ENCODE measurements around the gene AMIGO1. TPM values are rescaled to one million over a fixed set of nuclear protein-coding genes. Genes with fewer than 3 reads are reported as not detected.

The AMIGO1 gene
- total RNA-seq, 2 experiments from 2014 or later = 1.8 to 2.0 TPM

- DNase-seq = peak; percentile 96
- H3K27ac Mint-ChIP-seq = peak within 1 kb of the TSS; percentile 96
- no peaks in the 10 kb centered on the region for H3K9me3 Mint-ChIP-seq (ENCODE audit: low read depth)
- ChIA-PET CTCF (interaction anchor here (0.5 to 3.6 kb wide), 18 partner anchors 9 to 1298 kb away, joined by 3 to 26 read pairs (median 4); partner anchors contain the start of gene CYB561D1), POLR2A (interaction anchor here (0.6 to 1.7 kb wide), 5 partner anchors 9 to 201 kb away, joined by 3 to 8 read pairs (median 3); partner anchors contain the start of genes CYB561D1 and PSRC1)
- intact Hi-C loops (cut with DNase I, micrococcal nuclease) = loop anchor here (1.0 to 5.0 kb wide), 14 partner anchors 10 to 855 kb away; partner anchors contain the start of genes PSMA5 (in 2 of the 2), AHCYL1 (in 1 of the 2), AMIGO1 (in 1 of the 2) and CELSR2 (in 1 of the 2)
- peaks cover 9% of the 10 kb centered on the region for H3K36me3 Mint-ChIP-seq (ENCODE audit: low read depth)
- no peaks in the 10 kb centered on the region for H3K27me3 Mint-ChIP-seq
- peak within 1 kb of the TSS; percentile 88 for H3K4me3 Mint-ChIP-seq
- ATAC-seq = peak; percentile 79
- H3K4me1 Mint-ChIP-seq = peaks cover 33% of the 10 kb centered on the region
Observed at GRCh38 chr1:109483672-109484518, 25.6 kb downstream of the AMIGO1 start, which contains the start of gene ATXN7L2. Gene ATXN7L2 (plus strand): TSS chr1:109483905. CDS start chr1:109483954, 49 bp downstream.

- Mint-ChIP-seq H3K4me1 (peaks cover 33% of the 10 kb centered on the region), H3K27me3 (peaks cover 2% of the 10 kb centered on the region), H3K36me3 (ENCODE audit: low read depth) (peaks cover 9% of the 10 kb centered on the region), H3K9me3 (ENCODE audit: low read depth) (no peaks in the 10 kb centered on the region), H3K27ac (peak overlapping the region; percentile 89), H3K4me3 (peak overlapping the region; percentile 88)
- ATAC-seq (peak; percentile 47), DNase-seq (peak; percentile 60)
- intact Hi-C loops (cut with DNase I, micrococcal nuclease) = loop anchor here (1.0 to 5.0 kb wide), 12 partner anchors 11 to 856 kb away; partner anchors contain the start of genes PSMA5 (in 2 of the 2), AHCYL1 (in 1 of the 2), AMIGO1 (in 1 of the 2) and CYB561D1 (in 1 of the 2)
- CTCF ChIA-PET = interaction anchor here (0.5 to 3.6 kb wide), 21 partner anchors 7 to 1299 kb away, joined by 3 to 26 read pairs (median 4); partner anchors contain the start of gene CYB561D1
- POLR2A ChIA-PET = interaction anchor here (0.6 to 1.7 kb wide), 6 partner anchors 10 to 200 kb away, joined by 3 to 8 read pairs (median 3); partner anchors contain the start of genes CYB561D1 and PSRC1
Observed at GRCh38 chr1:109482791-109483671, 26.5 kb downstream of the AMIGO1 start.

- H3K36me3 Mint-ChIP-seq (ENCODE audit: low read depth) = peaks cover 6% of the 10 kb centered on the region
- peaks cover 2% of the 10 kb centered on the region for H3K27me3 Mint-ChIP-seq
- H3K9me3 Mint-ChIP-seq (ENCODE audit: low read depth) = no peaks in the 10 kb centered on the region
- peaks cover 33% of the 10 kb centered on the region for H3K4me1 Mint-ChIP-seq
- no peak overlapping the region for H3K27ac Mint-ChIP-seq
- DNase-seq (no peak), ATAC-seq (no peak)
- ChIA-PET CTCF (interaction anchor here (1.1 to 2.9 kb wide), 7 partner anchors 8 to 82 kb away, joined by 4 to 26 read pairs (median 7); partner anchors contain the start of gene CYB561D1), POLR2A (interaction anchor here (1.1 kb wide), 1 partner anchor 54 kb away, joined by 3 read pairs; no protein-coding TSS in a partner anchor)
- intact Hi-C loops (cut with DNase I, micrococcal nuclease) = loop anchor here (2.0 to 5.0 kb wide), 5 partner anchors 140 to 735 kb away; partner anchors contain the start of genes STXBP3 (in 1 of the 2), TMEM167B (in 1 of the 2) and WDR47 (in 1 of the 2)
- no peak overlapping the region for H3K4me3 Mint-ChIP-seq
Observed at GRCh38 chr1:109482242-109482641, 27.3 kb downstream of the AMIGO1 start.

- no peak for DNase-seq
- peaks cover 2% of the 10 kb centered on the region for H3K27me3 Mint-ChIP-seq
- intact Hi-C loops (cut with DNase I, micrococcal nuclease) = loop anchor here (2.0 to 5.0 kb wide), 5 partner anchors 141 to 734 kb away; partner anchors contain the start of genes STXBP3 (in 1 of the 2), TMEM167B (in 1 of the 2) and WDR47 (in 1 of the 2)
- H3K27ac Mint-ChIP-seq = no peak overlapping the region
- H3K4me3 Mint-ChIP-seq = no peak overlapping the region
- CTCF ChIA-PET = interaction anchor here (0.7 to 2.9 kb wide), 5 partner anchors 9 to 55 kb away, joined by 3 to 26 read pairs (median 11); partner anchors contain the start of gene CYB561D1
- no peaks in the 10 kb centered on the region for H3K9me3 Mint-ChIP-seq (ENCODE audit: low read depth)
- POLR2A ChIA-PET = interaction anchor here (1.1 kb wide), 1 partner anchor 54 kb away, joined by 3 read pairs; no protein-coding TSS in a partner anchor
- H3K36me3 Mint-ChIP-seq (ENCODE audit: low read depth) = peaks cover 6% of the 10 kb centered on the region
- no peak for ATAC-seq
- H3K4me1 Mint-ChIP-seq = peaks cover 33% of the 10 kb centered on the region
Observed at GRCh38 chr1:109481646-109482045, 27.9 kb downstream of the AMIGO1 start.

- H3K36me3 Mint-ChIP-seq (ENCODE audit: low read depth) = no peaks in the 10 kb centered on the region
- no peak overlapping the region for H3K4me3 Mint-ChIP-seq
- POLR2A ChIA-PET = no interaction called here
- H3K9me3 Mint-ChIP-seq (ENCODE audit: low read depth) = no peaks in the 10 kb centered on the region
- H3K27me3 Mint-ChIP-seq = peaks cover 9% of the 10 kb centered on the region
- H3K4me1 Mint-ChIP-seq = peaks cover 20% of the 10 kb centered on the region
- no peak overlapping the region for H3K27ac Mint-ChIP-seq
- intact Hi-C loops (cut with DNase I, micrococcal nuclease) = loop anchor here (5.0 kb wide), 4 partner anchors 142 to 733 kb away; partner anchors contain the start of genes STXBP3 (in 1 of the 2), TMEM167B (in 1 of the 2) and WDR47 (in 1 of the 2)
- CTCF ChIA-PET = interaction anchor here (0.6 to 1.2 kb wide), 3 partner anchors 11 to 55 kb away, joined by 3 to 4 read pairs (median 3); no protein-coding TSS in a partner anchor
- no peak for DNase-seq
- no peak for ATAC-seq
Observed at GRCh38 chr1:109479901-109480300, 29.6 kb downstream of the AMIGO1 start.

GRCh38 chr1:109479311-109479710 lies 30.2 kb downstream of the AMIGO1 start:
- POLR2A ChIA-PET = no interaction called here
- intact Hi-C loops (cut with DNase I, micrococcal nuclease) = no loop called here
- DNase-seq = no peak
- Mint-ChIP-seq H3K9me3 (ENCODE audit: low read depth) (no peaks in the 10 kb centered on the region), H3K27me3 (peaks cover 9% of the 10 kb centered on the region), H3K4me1 (peaks cover 17% of the 10 kb centered on the region), H3K36me3 (ENCODE audit: low read depth) (no peaks in the 10 kb centered on the region), H3K4me3 (no peak overlapping the region), H3K27ac (no peak overlapping the region)
- CTCF ChIA-PET = interaction anchor here (0.6 to 1.3 kb wide), 6 partner anchors 10 to 63 kb away, joined by 3 to 4 read pairs (median 3); no protein-coding TSS in a partner anchor
- no peak for ATAC-seq

- intact Hi-C loops (cut with DNase I, micrococcal nuclease) = no loop called here
- Mint-ChIP-seq H3K27me3 (peaks cover 11% of the 10 kb centered on the region), H3K4me1 (peaks cover 15% of the 10 kb centered on the region), H3K27ac (no peak overlapping the region), H3K9me3 (ENCODE audit: low read depth) (no peaks in the 10 kb centered on the region), H3K4me3 (no peak overlapping the region), H3K36me3 (ENCODE audit: low read depth) (no peaks in the 10 kb centered on the region)
- ChIA-PET POLR2A (no interaction called here), CTCF (interaction anchor here (0.6 to 1.3 kb wide), 4 partner anchors 11 to 63 kb away, joined by 3 to 4 read pairs (median 3); no protein-coding TSS in a partner anchor)
- ATAC-seq (no peak), DNase-seq (peak; percentile 68)
Observed at GRCh38 chr1:109478806-109479205, 30.7 kb downstream of the AMIGO1 start.

- CTCF ChIA-PET = interaction anchor here (0.8 kb wide), 1 partner anchor 12 kb away, joined by 3 read pairs; no protein-coding TSS in a partner anchor
- H3K4me1 Mint-ChIP-seq = peaks cover 8% of the 10 kb centered on the region
Observed at GRCh38 chr1:109477821-109478220, 31.7 kb downstream of the AMIGO1 start.

GRCh38 chr1:109476825-109477224 lies 32.7 kb downstream of the AMIGO1 start:
- no peak for DNase-seq
- Mint-ChIP-seq H3K36me3 (ENCODE audit: low read depth) (no peaks in the 10 kb centered on the region), H3K4me1 (no peaks in the 10 kb centered on the region), H3K4me3 (no peak overlapping the region), H3K27ac (no peak overlapping the region), H3K27me3 (peaks cover 11% of the 10 kb centered on the region), H3K9me3 (ENCODE audit: low read depth) (no peaks in the 10 kb centered on the region)
- ChIA-PET CTCF (interaction anchor here (2.0 kb wide), 1 partner anchor 13 kb away, joined by 4 read pairs; no protein-coding TSS in a partner anchor), POLR2A (no interaction called here)
- ATAC-seq = no peak
- intact Hi-C loops (cut with DNase I, micrococcal nuclease) = no loop called here

More at GRCh38 chr1:109477821-109478220, 31.7 kb downstream of the AMIGO1 start:
- ATAC-seq (no peak), DNase-seq (no peak)
- Mint-ChIP-seq H3K27ac (no peak overlapping the region), H3K4me3 (no peak overlapping the region), H3K36me3 (ENCODE audit: low read depth) (no peaks in the 10 kb centered on the region), H3K27me3 (peaks cover 11% of the 10 kb centered on the region), H3K9me3 (ENCODE audit: low read depth) (no peaks in the 10 kb centered on the region)
- POLR2A ChIA-PET = no interaction called here
- intact Hi-C loops (cut with DNase I, micrococcal nuclease) = no loop called here

- ATAC-seq (no peak), DNase-seq (no peak)
- Mint-ChIP-seq H3K9me3 (ENCODE audit: low read depth) (no peaks in the 10 kb centered on the region), H3K27me3 (peaks cover 19% of the 10 kb centered on the region), H3K4me1 (no peaks in the 10 kb centered on the region), H3K36me3 (ENCODE audit: low read depth) (no peaks in the 10 kb centered on the region), H3K4me3 (no peak overlapping the region), H3K27ac (no peak overlapping the region)
- intact Hi-C loops (cut with DNase I, micrococcal nuclease) = no loop called here
- ChIA-PET CTCF (interaction anchor here (1.0 to 2.0 kb wide), 2 partner anchors 8 to 15 kb away, joined by 4 read pairs; partner anchors contain the start of gene ATXN7L2), POLR2A (no interaction called here)
Observed at GRCh38 chr1:109475261-109475660, 34.3 kb downstream of the AMIGO1 start.
